GM18517 (cell line): ENCODE data around the gene CDH22.

Experiments
- ATAC-seq: cut with Tn5 transposase; IDR thresholded peaks from one replicate; pipeline ENCODE4 v1.9.1; 2021; ENCODE audit warnings: mild to moderate bottlenecking, moderate library complexity; ENCODE audit not compliant: unreplicated experiment

CDH22 gene

GRCh38 chr20:46200582-46201570 lies 107.4 kb downstream of the CDH22 start:
- no peak for ATAC-seq

- ATAC-seq = no peak
Observed at GRCh38 chr20:46199198-46199597, 109.1 kb downstream of the CDH22 start.

- ATAC-seq = no peak
Observed at GRCh38 chr20:46196990-46197389, 111.3 kb downstream of the CDH22 start.

GRCh38 chr20:46195264-46196036 lies 112.8 kb downstream of the CDH22 start:
- ATAC-seq = no peak

GRCh38 chr20:46194409-46194808 lies 113.9 kb downstream of the CDH22 start:
- ATAC-seq = no peak

GRCh38 chr20:46192376-46192944 lies 115.8 kb downstream of the CDH22 start:
- no peak for ATAC-seq

GRCh38 chr20:46191611-46192010 lies 116.7 kb downstream of the CDH22 start:
- ATAC-seq = no peak

- no peak for ATAC-seq
Observed at GRCh38 chr20:46191168-46191540, 117.1 kb downstream of the CDH22 start.

GRCh38 chr20:46190478-46191167 lies 117.7 kb downstream of the CDH22 start:
- ATAC-seq = no peak

GRCh38 chr20:46188866-46189541 lies 119.3 kb downstream of the CDH22 start:
- no peak for ATAC-seq

- ATAC-seq = no peak
Observed at GRCh38 chr20:46186210-46186609, 122.1 kb downstream of the CDH22 start.

GRCh38 chr20:46185353-46185752 lies 122.9 kb downstream of the CDH22 start:
- no peak for ATAC-seq

- ATAC-seq = no peak
Observed at GRCh38 chr20:46183768-46184167, 124.5 kb downstream of the CDH22 start.

GRCh38 chr20:46182276-46183200 lies 125.8 kb downstream of the CDH22 start:
- no peak for ATAC-seq

GRCh38 chr20:46179862-46180261 lies 128.4 kb downstream of the CDH22 start:
- ATAC-seq = no peak

GRCh38 chr20:46178891-46179290 lies 129.4 kb downstream of the CDH22 start:
- ATAC-seq = no peak

GRCh38 chr20:46177768-46178167 lies 130.5 kb downstream of the CDH22 start:
- no peak for ATAC-seq

GRCh38 chr20:46176739-46177378 lies 131.4 kb downstream of the CDH22 start:
- ATAC-seq = no peak

- no peak for ATAC-seq
Observed at GRCh38 chr20:46175127-46175494, 133.2 kb downstream of the CDH22 start.
